H1 (cell line): Measurements from ENCODE around the gene RAPGEF5. TPM values are rescaled to one million over a fixed set of nuclear protein-coding genes. Genes with fewer than 3 reads are reported as not detected.

Experiments
- CTCF ChIA-PET: fragments of 300-600 bp; sonication (Branson Sonifier 250); formaldehyde crosslinking; loops from one replicate; lab custom pipeline; 2021; ENCODE audit not compliant: partially characterized antibody; lab: Charles Lee
- POLR2A ChIA-PET: fragments of 300-600 bp; sonication (Branson Sonifier 250); formaldehyde crosslinking; loops from one replicate; lab custom pipeline; 2021; ENCODE audit warnings: inconsistent platforms; ENCODE audit not compliant: partially characterized antibody; lab: Charles Lee
- DNase-seq, 2 experiments: peaks; one replicate each; pipeline versions ENCODE4 v3.0.0 to v3.0.0-alpha.2; 2010 to 2022; ENCODE audit warnings: low spot score in 2 of 2, low read depth in 1 of 2, mixed read lengths in 1 of 2
- FAIRE-seq: peaks from 2 replicates; lab custom pipeline; 2011; peaks lifted over from hg19 to GRCh38; lab: Jason Lieb, UNC
- H2AFZ ChIP-seq: 2 replicates; pipeline ENCODE4 v1.8.1; 2012; ENCODE audit warnings: low read length, inconsistent platforms
- H2AK5ac ChIP-seq: 2 replicates; pipeline ENCODE4 v1.6.1; 2013; ENCODE audit warnings: low read depth, low read length
- H2BK120ac ChIP-seq: replicated peaks from 2 replicates; pipeline ENCODE3; 2013; ENCODE audit warnings: low read depth, low read length, inconsistent platforms
- H2BK12ac ChIP-seq: 2 replicates; pipeline ENCODE4 v1.6.1; 2013; ENCODE audit warnings: low read depth, low read length
- H2BK15ac ChIP-seq: 2 replicates; pipeline ENCODE4 v1.6.1; 2013; ENCODE audit warnings: low read length
- H2BK20ac ChIP-seq: 2 replicates; pipeline ENCODE4 v1.6.1; 2013; ENCODE audit warnings: low read length
- H2BK5ac ChIP-seq: 2 replicates; pipeline ENCODE4 v1.6.1; 2013; ENCODE audit warnings: low read depth, low read length
- H3K14ac ChIP-seq: 2 replicates; pipeline ENCODE4 v1.6.1; 2013; ENCODE audit warnings: inconsistent platforms; ENCODE audit not compliant: insufficient read length
- H3K18ac ChIP-seq: 2 replicates; pipeline ENCODE4 v1.6.1; 2013; ENCODE audit warnings: low read length; ENCODE audit errors: extremely low read depth
- H3K23ac ChIP-seq: 2 replicates; pipeline ENCODE4 v1.6.1; 2013; ENCODE audit warnings: inconsistent platforms; ENCODE audit not compliant: insufficient read length
- H3K23me2 ChIP-seq: 2 replicates; pipeline ENCODE4 v1.6.1; 2013; ENCODE audit warnings: low read depth, low read length
- H3K27ac ChIP-seq: 2 replicates; pipeline ENCODE4 v1.6.1; 2011; ENCODE audit warnings: low read depth, low read length, inconsistent platforms
- H3K27me3 ChIP-seq, 4 experiments: replicated peaks in 1 of 4; 1 replicate in 1 of 4; 2 replicates in 3 of 4; pipeline versions ENCODE4 v1.6.1 to v1.8.1; 2011 to 2013; ENCODE audit warnings: low read length in 3 of 4, mild to moderate bottlenecking in 3 of 4, inconsistent platforms in 2 of 4, mixed read lengths in 2 of 4, moderate library complexity in 1 of 4; ENCODE audit not compliant: control insufficient read depth in 3 of 4, insufficient read depth in 3 of 4; ENCODE audit errors: extremely low read depth in 1 of 4
- H3K36me3 ChIP-seq, 4 experiments: 2 replicates each; pipeline versions ENCODE4 v1.6.1 to v1.8.1; 2011 to 2013; ENCODE audit warnings: mild to moderate bottlenecking in 4 of 4, low read length in 3 of 4, moderate library complexity in 2 of 4, control low read depth in 1 of 4, inconsistent platforms in 1 of 4; ENCODE audit not compliant: insufficient read depth in 4 of 4, control insufficient read depth in 2 of 4
- H3K4ac ChIP-seq: replicated peaks from 2 replicates; pipeline ENCODE3; 2013; ENCODE audit warnings: low read length, low read depth, mixed read lengths, inconsistent platforms; ENCODE audit not compliant: insufficient read length
- H3K4me1 ChIP-seq, 4 experiments: replicated peaks in 1 of 4; 1 replicate in 1 of 4; 2 replicates in 3 of 4; pipeline versions ENCODE4 v1.6.1 to v1.8.1; 2011 to 2013; ENCODE audit warnings: low read length in 3 of 4, inconsistent platforms in 2 of 4, mixed read lengths in 1 of 4; ENCODE audit not compliant: insufficient read depth in 4 of 4, control insufficient read depth in 3 of 4
- H3K4me2 ChIP-seq, 2 experiments: 2 replicates each; pipeline versions ENCODE4 v1.6.1 to v1.8.1; 2011 to 2013; ENCODE audit warnings: low read depth in 2 of 2, low read length in 2 of 2, control low read depth in 1 of 2, inconsistent platforms in 1 of 2, mild to moderate bottlenecking in 1 of 2; ENCODE audit not compliant: insufficient read depth in 1 of 2
- H3K4me3 ChIP-seq, 4 experiments: fragments of 200-600, 300-600 bp in 1 of 4; sonication (generic), shearing (Covaris generic), sonication (Bioruptor Twin) in 1 of 4; 2 replicates each; pipeline versions ENCODE4 v1.5.1 to v1.8.1; 2011 to 2016; ENCODE audit warnings: low read length in 4 of 4, low read depth in 3 of 4, control low read depth in 2 of 4, inconsistent platforms in 2 of 4, mild to moderate bottlenecking in 2 of 4, mixed read lengths in 1 of 4, moderate library complexity in 1 of 4; ENCODE audit not compliant: insufficient read depth in 2 of 4; ENCODE audit errors: extremely low read depth in 1 of 4
- H3K56ac ChIP-seq: replicated peaks from 2 replicates; pipeline ENCODE3; 2013; ENCODE audit warnings: low read depth, mild to moderate bottlenecking, mixed read lengths, low read length, inconsistent platforms; ENCODE audit not compliant: insufficient read length
- H3K79me1 ChIP-seq: 2 replicates; pipeline ENCODE4 v1.6.1; 2013; ENCODE audit warnings: low read depth, low read length, control low read depth
- H3K79me2 ChIP-seq, 2 experiments: 2 replicates each; pipeline versions ENCODE4 v1.6.1 to v1.8.1; 2012 to 2013; ENCODE audit warnings: low read length in 2 of 2, mild to moderate bottlenecking in 2 of 2, inconsistent platforms in 1 of 2; ENCODE audit not compliant: insufficient read depth in 2 of 2, control insufficient read depth in 1 of 2
- H3K9ac ChIP-seq, 4 experiments: replicated peaks in 1 of 4; 1 replicate in 1 of 4; 2 replicates in 3 of 4; pipeline versions ENCODE4 v1.6.1 to v1.8.1; 2011 to 2013; ENCODE audit warnings: low read depth in 3 of 4, low read length in 3 of 4, control low read depth in 2 of 4, mild to moderate bottlenecking in 2 of 4, moderate library complexity in 2 of 4, inconsistent platforms in 1 of 4; ENCODE audit errors: extremely low read depth in 1 of 4
- H3K9me3 ChIP-seq, 2 experiments: 2 replicates each; pipeline versions ENCODE4 v1.6.1 to v1.8.1; 2012 to 2013; ENCODE audit warnings: mild to moderate bottlenecking in 2 of 2, moderate library complexity in 2 of 2, control low read depth in 1 of 2, inconsistent platforms in 1 of 2, low read depth in 1 of 2, low read length in 1 of 2, mixed read lengths in 1 of 2; ENCODE audit not compliant: insufficient read depth in 2 of 2
- H4K20me1 ChIP-seq, 2 experiments: replicated peaks in 1 of 2; 2 replicates each; pipeline versions ENCODE3 to v1.8.1; 2011 to 2013; ENCODE audit warnings: inconsistent platforms in 2 of 2, low read length in 2 of 2, mild to moderate bottlenecking in 1 of 2; ENCODE audit not compliant: insufficient read depth in 2 of 2, control insufficient read depth in 1 of 2
- H4K5ac ChIP-seq: 2 replicates; pipeline ENCODE4 v1.6.1; 2013; ENCODE audit warnings: low read length, low read depth, mixed read lengths, inconsistent platforms; ENCODE audit not compliant: insufficient read length
- H4K8ac ChIP-seq: 2 replicates; pipeline ENCODE4 v1.8.0; 2013; ENCODE audit warnings: mild to moderate bottlenecking, moderate library complexity, low read length, inconsistent platforms; ENCODE audit not compliant: insufficient read depth; ENCODE audit errors: extremely low read depth
- H4K91ac ChIP-seq: replicated peaks from 2 replicates; pipeline ENCODE3; 2013; ENCODE audit warnings: low read length, mixed read lengths, inconsistent platforms; ENCODE audit not compliant: insufficient read length
- ASH2L ChIP-seq: fragments of 200-600, 300-600 bp; sonication (generic); IDR thresholded peaks from one replicate; pipeline ENCODE4 v1.7.1; 2017; ENCODE audit warnings: low read length
- BACH1 ChIP-seq: IDR thresholded peaks from 2 replicates; pipeline ENCODE4 v1.6.1; 2012; ENCODE audit warnings: low read length, improper control_type of control experiment
- CHD2 ChIP-seq: IDR thresholded peaks from 2 replicates; pipeline ENCODE4 v1.6.1; 2012; ENCODE audit warnings: low read length, improper control_type of control experiment
- EZH2 ChIP-seq: fragments of 200-600 bp; sonication (generic); IDR thresholded peaks from 2 replicates; pipeline ENCODE4 v1.7.1; 2012; ENCODE audit warnings: low read depth, mild to moderate bottlenecking, moderate library complexity, low read length, inconsistent platforms; ENCODE audit not compliant: severe bottlenecking
- FOSL1 ChIP-seq: IDR thresholded peaks from 2 replicates; pipeline ENCODE4 v1.6.1; 2011; ENCODE audit warnings: mild to moderate bottlenecking, low read depth, low read length, moderate library complexity; ENCODE audit not compliant: insufficient read depth
- POLR2AphosphoS5 ChIP-seq: IDR thresholded peaks from 2 replicates; pipeline ENCODE4 v1.6.1; 2011; ENCODE audit warnings: low read depth, low read length
- POU5F1 ChIP-seq: IDR thresholded peaks from 2 replicates; pipeline ENCODE4 v1.6.1; 2011; ENCODE audit warnings: low read depth, mild to moderate bottlenecking, low read length, moderate library complexity
- SAP30 ChIP-seq: fragments of 300-600 bp; sonication (generic); IDR thresholded peaks from 2 replicates; pipeline ENCODE4 v1.7.1; 2012; ENCODE audit warnings: low read length, moderate library complexity, mild to moderate bottlenecking, inconsistent platforms; ENCODE audit not compliant: insufficient read depth, insufficient replicate concordance
- SP2 ChIP-seq: IDR thresholded peaks from 2 replicates; pipeline ENCODE4 v1.6.1; 2012; ENCODE audit warnings: mild to moderate bottlenecking, low read length, inconsistent platforms
- SP4 ChIP-seq: IDR thresholded peaks from 2 replicates; pipeline ENCODE4 v1.6.1; 2012; ENCODE audit warnings: low read length, inconsistent platforms
- SUZ12 ChIP-seq: fragments of 200-600 bp; sonication (generic); IDR thresholded peaks from 2 replicates; pipeline ENCODE4 v1.6.1; 2012; ENCODE audit warnings: mild to moderate bottlenecking, inconsistent platforms, low read length, moderate library complexity, mixed read lengths
- TBP ChIP-seq: IDR thresholded peaks from 2 replicates; pipeline ENCODE4 v1.6.1; 2011; ENCODE audit warnings: low read depth, low read length, improper control_type of control experiment
- TEAD4 ChIP-seq: IDR thresholded peaks from 2 replicates; pipeline ENCODE4 v1.6.1; 2012; ENCODE audit warnings: low read depth, low read length, inconsistent platforms, mixed read lengths
- WGBS, 2 experiments: shearing (Covaris generic) in 1 of 2; methylation state at CpG; one replicate each; pipeline versions ENCODE4 v1.1.6 to v1.1.7; 2013 to 2015; ENCODE audit warnings: low lambda C conversion rate in 2 of 2, mixed read lengths in 2 of 2, inconsistent platforms in 1 of 2, low coverage in 1 of 2, missing lambda C conversion rate in 1 of 2; ENCODE audit not compliant: insufficient replicate concordance in 2 of 2, insufficient coverage in 1 of 2, insufficient read length in 1 of 2; ENCODE audit errors: extremely low coverage in 1 of 2, missing lambda C conversion rate in 1 of 2; 5-methylcytosine and 5-hydroxymethylcytosine counted together
- polyA plus RNA-seq, 7 experiments: library from polyadenylated mRNA; depleted of rRNA in 3 of 7; stranded (reverse) in 5 of 7; unstranded in 2 of 7; fragments of >200 nt in 5 of 7; fragments of 200-250 nt in 2 of 7; gene quantifications; 1 replicate in 5 of 7; 2 replicates in 1 of 7; 4 replicates in 1 of 7; pipeline versions ENCODE4 v1.2.1 to v1.2.3, GENCODE V29; 2011 to 2013; ENCODE audit warnings: missing spikeins in 2 of 7, mixed read lengths in 2 of 7
- total RNA-seq: library from RNA; stranded (reverse); fragmentation: NEBNext Ultra II Directional; extraction: Animal tissue kit (Norgen Biotek cat#: 25700); gene quantifications from 2 replicates; pipeline ENCODE4 v1.2.1, GENCODE V29; 2021
- TF ChIP-seq, protein P1 (sequence below): IDR thresholded peaks from 2 replicates; pipeline ENCODE4 v1.6.1; 2012; ENCODE audit warnings: inconsistent platforms
- TF ChIP-seq, protein P2 (sequence below): IDR thresholded peaks from 2 replicates; pipeline ENCODE4 v1.6.1; 2011; ENCODE audit warnings: low read depth, mild to moderate bottlenecking, low read length; ENCODE audit not compliant: insufficient read depth

Gene RAPGEF5
- total and polyA plus RNA-seq, 2 of the 8 experiments (the other 6 are each of a cell fraction or from before 2014, with no cell fraction given) = 4.4 to 22.9 TPM

DNA sequence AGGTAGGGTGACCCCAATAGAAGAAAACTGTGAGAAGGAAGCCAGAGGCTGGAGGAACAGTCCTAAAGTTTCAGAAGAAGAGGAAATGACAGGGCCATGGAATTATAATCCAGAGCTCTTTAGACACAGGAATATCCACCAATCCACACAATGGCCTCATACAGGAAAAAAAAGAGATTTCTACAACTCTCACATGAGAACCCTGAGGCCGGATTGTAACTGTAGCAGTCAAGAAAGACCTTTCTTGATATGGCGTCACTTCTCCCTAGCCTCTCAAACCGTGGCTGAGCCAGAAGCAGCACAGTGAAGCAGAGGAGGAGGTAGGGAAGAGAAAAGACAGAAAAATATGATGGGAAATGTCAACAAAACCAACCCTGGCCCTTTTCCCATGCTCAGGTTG lies 76.9 kb downstream of the RAPGEF5 start:
- H3K23ac ChIP-seq = no peak overlapping the region
- no peak for FAIRE-seq
- TF ChIP-seq FOSL1 = no peak
- TF ChIP-seq POU5F1 = no peak
- no peak for TF ChIP-seq SUZ12
- no peak for TF ChIP-seq SP4
- TF ChIP-seq EZH2 = no peak
- TF ChIP-seq, protein P1, sequence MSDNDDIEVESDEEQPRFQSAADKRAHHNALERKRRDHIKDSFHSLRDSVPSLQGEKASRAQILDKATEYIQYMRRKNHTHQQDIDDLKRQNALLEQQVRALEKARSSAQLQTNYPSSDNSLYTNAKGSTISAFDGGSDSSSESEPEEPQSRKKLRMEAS = no peak
- TF ChIP-seq SAP30 = no peak
- no peak for TF ChIP-seq CHD2
- TF ChIP-seq POLR2AphosphoS5 = no peak
- no peak for TF ChIP-seq SP2
- TF ChIP-seq TEAD4 = no peak
- TF ChIP-seq TBP = no peak
- TF ChIP-seq, protein P2, sequence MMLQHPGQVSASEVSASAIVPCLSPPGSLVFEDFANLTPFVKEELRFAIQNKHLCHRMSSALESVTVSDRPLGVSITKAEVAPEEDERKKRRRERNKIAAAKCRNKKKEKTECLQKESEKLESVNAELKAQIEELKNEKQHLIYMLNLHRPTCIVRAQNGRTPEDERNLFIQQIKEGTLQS = no peak
- TF ChIP-seq BACH1 = no peak
- TF ChIP-seq ASH2L = no peak

More for the DNA sequence above, 76.9 kb downstream of the RAPGEF5 start:
- Histone ChIP-seq H4K20me1 (peaks cover 0 to 2% of the 10 kb centered on the region in 2 experiments), H3K27me3 (no peaks in the 10 kb centered on the region), H3K4me1 (no peaks in the 10 kb centered on the region), H2BK20ac (no peak overlapping the region), H4K5ac (no peak overlapping the region), H4K91ac (no peak overlapping the region), H3K79me2 (no peaks in the 10 kb centered on the region), H3K4me3 (no peak overlapping the region), H3K56ac (no peak overlapping the region), H3K9ac (no peak overlapping the region), H2BK5ac (no peak overlapping the region), H2BK12ac (no peak overlapping the region), H3K4me2 (no peak overlapping the region), H3K23me2 (no peaks in the 10 kb centered on the region), H2BK15ac (no peak overlapping the region), H4K8ac (no peak overlapping the region), H3K9me3 (no peaks in the 10 kb centered on the region), H2AK5ac (no peak overlapping the region), H2BK120ac (no peak overlapping the region), H3K18ac (no peak overlapping the region), H3K79me1 (no peaks in the 10 kb centered on the region; the same call in 1 of the 2 replicates), H3K36me3 (no peaks in the 10 kb centered on the region), H3K27ac (no peak overlapping the region), H3K4ac (no peak overlapping the region), H2AFZ (no peak overlapping the region), H3K14ac (no peak overlapping the region)
- CTCF ChIA-PET = interaction anchor here (0.7 kb wide), 1 partner anchor 177 kb away, joined by 3 read pairs; no protein-coding TSS in a partner anchor
- DNase-seq = no peak
- 80% methylated on average over 3 of the region's 3 CpGs; no CpG with 5 or more reads in 1 of the 2 experiments for WGBS, 2 experiments
- POLR2A ChIA-PET = interaction anchor here (0.6 to 0.7 kb wide), 2 partner anchors 16 to 91 kb away, joined by 3 read pairs; no protein-coding TSS in a partner anchor
